Smooth muscle cell (in vitro differentiated cells): Measurements from ENCODE around the gene PUS10. TPM values are rescaled to one million over a fixed set of nuclear protein-coding genes. Genes with fewer than 3 reads are reported as not detected.
"Not testable (repeated sequence)": the region's sequence is repeated elsewhere in the genome, so short reads cannot be mapped to it uniquely, and the experiment has no call there.

ENCODE experiments used
- DNase-seq: peaks from one replicate; lab custom pipeline; 2025; ENCODE audit not compliant: unreplicated experiment; lab: John Stamatoyannopoulos, UW
- H2AFZ ChIP-seq: fragments of 200-600 bp; sonication (generic); 2 replicates; pipeline ENCODE4 v1.6.0; 2016; ENCODE audit warnings: antibody characterized with exemption, low read depth, mild to moderate bottlenecking
- H3F3A ChIP-seq: fragments of 200-600 bp; sonication (generic); 2 replicates; pipeline ENCODE4 v1.6.0; 2017; ENCODE audit warnings: antibody characterized with exemption, low read depth
- H3K27ac ChIP-seq: fragments of 200-600 bp; sonication (generic); 2 replicates; pipeline ENCODE4 v1.5.1; 2016; ENCODE audit warnings: low read depth, mild to moderate bottlenecking
- H3K27me3 ChIP-seq: fragments of 200-600 bp; sonication (generic); 2 replicates; pipeline ENCODE4 v1.6.1; 2016; ENCODE audit warnings: low read depth, mild to moderate bottlenecking
- H3K36me3 ChIP-seq: fragments of 200-600 bp; sonication (generic); 2 replicates; pipeline ENCODE4 v1.5.1; 2016; ENCODE audit warnings: low read depth
- H3K4me1 ChIP-seq: fragments of 200-600 bp; sonication (generic); 2 replicates; pipeline ENCODE4 v1.5.1; 2016; ENCODE audit warnings: low read depth
- H3K4me2 ChIP-seq: fragments of 200-600 bp; sonication (generic); 2 replicates; pipeline ENCODE4 v1.6.0; 2016; ENCODE audit warnings: mild to moderate bottlenecking
- H3K4me3 ChIP-seq: fragments of 200-600 bp; sonication (generic); 2 replicates; pipeline ENCODE4 v1.5.1; 2016; ENCODE audit warnings: mild to moderate bottlenecking
- H3K79me2 ChIP-seq: fragments of 200-600 bp; sonication (generic); 2 replicates; pipeline ENCODE4 v1.6.0; 2016; ENCODE audit warnings: low read depth, mild to moderate bottlenecking
- H3K9ac ChIP-seq: fragments of 200-600 bp; sonication (generic); 2 replicates; pipeline ENCODE4 v1.6.0; 2016; ENCODE audit warnings: low read depth
- H3K9me3 ChIP-seq: fragments of 200-600 bp; sonication (generic); replicated peaks from 2 replicates; pipeline ENCODE4 v1.5.1; 2016; ENCODE audit warnings: low read depth
- H4K20me1 ChIP-seq: fragments of 200-600 bp; sonication (generic); 2 replicates; pipeline ENCODE4 v1.6.0; 2016; ENCODE audit warnings: low read depth
- CTCF ChIP-seq: fragments of 200-600 bp; sonication (generic); IDR thresholded peaks from 2 replicates; pipeline ENCODE4 v1.5.1; 2017; ENCODE audit warnings: borderline replicate concordance, mild to moderate bottlenecking, antibody characterized with exemption; ENCODE audit not compliant: insufficient read depth, poor library complexity, severe bottlenecking
- WGBS: methylation state at CpG from one replicate; pipeline ENCODE4 v1.1.7; 2016; ENCODE audit warnings: low lambda C conversion rate; 5-methylcytosine and 5-hydroxymethylcytosine counted together
- polyA plus RNA-seq: library from polyadenylated mRNA; unstranded; fragments of >200 nt; fragmentation: Nextera tagmentation; extraction: Ambion mirVana; gene quantifications from 2 replicates; pipeline ENCODE4 v1.2.1, GENCODE V29; 2016
- total RNA-seq: library from RNA; depleted of rRNA; stranded (reverse); fragments of >200 nt; gene quantifications from 2 replicates; pipeline ENCODE4 v1.2.3, GENCODE V29; 2014

PUS10 gene
- total and polyA plus RNA-seq, 2 experiments from 2014 or later: 3.3 to 6.3 TPM

GRCh38 chr2:61044636-61045035 is 26.6 kb upstream of the PUS10 start:
- Histone ChIP-seq H3K79me2 (no peaks in the 10 kb centered on the region), H4K20me1 (peaks cover 11% of the 10 kb centered on the region), H3K9ac (no peak overlapping the region), H3K27me3 (no peaks in the 10 kb centered on the region), H3K4me2 (no peak overlapping the region), H2AFZ (no peak overlapping the region), H3K9me3 (no peaks in the 10 kb centered on the region), H3K36me3 (peaks cover 12% of the 10 kb centered on the region), H3K27ac (no peak overlapping the region), H3F3A (no peaks in the 10 kb centered on the region), H3K4me3 (no peak overlapping the region), H3K4me1 (no peaks in the 10 kb centered on the region)
- no peak for DNase-seq
- 93% methylated on average over 4 of the region's 4 CpGs for WGBS
- TF ChIP-seq CTCF: no peak

- Histone ChIP-seq H3K27ac (no peak overlapping the region), H3K9ac (no peak overlapping the region), H4K20me1 (peaks cover 11% of the 10 kb centered on the region), H2AFZ (no peak overlapping the region), H3K36me3 (no peaks in the 10 kb centered on the region), H3K4me2 (no peak overlapping the region), H3K27me3 (no peaks in the 10 kb centered on the region), H3K9me3 (no peaks in the 10 kb centered on the region), H3K4me3 (no peak overlapping the region), H3F3A (no peaks in the 10 kb centered on the region), H3K79me2 (no peaks in the 10 kb centered on the region), H3K4me1 (no peaks in the 10 kb centered on the region)
- no peak for DNase-seq
- TF ChIP-seq CTCF: no peak
- WGBS: 92% methylated on average over 3 of the region's 3 CpGs
Observed at GRCh38 chr2:61042807-61043206, 24.8 kb upstream of the PUS10 start.

- H3K36me3 ChIP-seq: peaks cover 30% of the 10 kb centered on the region
- not testable (repeated sequence) for H3K79me2 ChIP-seq, H4K20me1 ChIP-seq, H3K27me3 ChIP-seq, H3K9ac ChIP-seq, H3K9me3 ChIP-seq, H3K4me3 ChIP-seq, H2AFZ ChIP-seq, H3F3A ChIP-seq, DNase-seq, H3K4me1 ChIP-seq, H3K4me2 ChIP-seq, H3K27ac ChIP-seq
- 96% methylated on average over 2 of the region's 2 CpGs for WGBS
Observed at GRCh38 chr2:61036643-61037042, 18.6 kb upstream of the PUS10 start.

- not testable (repeated sequence) for H3K4me3 ChIP-seq, H3K79me2 ChIP-seq, H2AFZ ChIP-seq, H4K20me1 ChIP-seq, DNase-seq, H3K27ac ChIP-seq, H3K9ac ChIP-seq, H3K4me1 ChIP-seq, H3K27me3 ChIP-seq, H3K4me2 ChIP-seq, H3F3A ChIP-seq, H3K9me3 ChIP-seq
- 97% methylated on average over 9 of the region's 9 CpGs for WGBS
- peaks cover 37% of the 10 kb centered on the region for H3K36me3 ChIP-seq
Observed at GRCh38 chr2:61034592-61034991, 16.5 kb upstream of the PUS10 start.

GRCh38 chr2:61029533-61029932 is 11.5 kb upstream of the PUS10 start:
- WGBS: 97% methylated on average over 3 of the region's 3 CpGs
- peaks cover 37% of the 10 kb centered on the region for H3K79me2 ChIP-seq

More at GRCh38 chr2:61029533-61029932, 11.5 kb upstream of the PUS10 start:
- Histone ChIP-seq H3K4me2 (no peak overlapping the region), H3K9me3 (no peaks in the 10 kb centered on the region), H4K20me1 (peaks cover 45% of the 10 kb centered on the region), H3K27me3 (no peaks in the 10 kb centered on the region), H3K4me1 (no peaks in the 10 kb centered on the region), H3K9ac (no peak overlapping the region), H3K36me3 (peaks cover 28% of the 10 kb centered on the region), H2AFZ (no peak overlapping the region), H3K27ac (no peak overlapping the region), H3F3A (no peaks in the 10 kb centered on the region), H3K4me3 (no peak overlapping the region)
- DNase-seq: no peak
- no peak for TF ChIP-seq CTCF
